ENCODE measurements around the gene ZNF214.
"Not testable (repeated sequence)": the region's sequence is repeated elsewhere in the genome, so short reads cannot be mapped to it uniquely, and the experiment has no call there.

ZNF214 gene

GRCh38 chr11:6986487-6986886 lies 33.7 kb downstream of the ZNF214 start:
- FAIRE-seq = no peak

GRCh38 chr11:6979365-6979764 lies 40.8 kb downstream of the ZNF214 start:
- no peak for FAIRE-seq

GRCh38 chr11:6969854-6970253 lies 50.3 kb downstream of the ZNF214 start:
- FAIRE-seq = not testable (repeated sequence)

- FAIRE-seq = no peak
These were observed 51.3 kb downstream of the ZNF214 start for GRCh38 chr11:6968816-6969215.

- FAIRE-seq = no peak
These were observed 57.5 kb downstream of the ZNF214 start for GRCh38 chr11:6962673-6963072.

- no peak for FAIRE-seq
These were observed 58.0 kb downstream of the ZNF214 start for GRCh38 chr11:6962141-6962540.

- not testable (repeated sequence) for FAIRE-seq
These were observed 65.9 kb downstream of the ZNF214 start for GRCh38 chr11:6954248-6954647.

Data from G401.6 (cell line).